ENCODE results near the gene YLPM1.
"Not testable (repeated sequence)": the region's sequence is repeated elsewhere in the genome, so short reads cannot be mapped to it uniquely, and the experiment has no call there.

Gene YLPM1

GRCh38 chr14:74762917-74763802 lies at the start of gene YLPM1:
TSS of gene YLPM1 (plus strand) at chr14:74763316. CDS start at chr14:74763490, 174 bp downstream.
- DNase-seq (ENCODE audit: low read depth): peak; percentile 85

- DNase-seq (ENCODE audit: low read depth): no peak
Observed at GRCh38 chr14:74713395-74713735, 49.8 kb upstream of the YLPM1 start.

- DNase-seq (ENCODE audit: low read depth): no peak
Observed at GRCh38 chr14:74720526-74720925, 42.6 kb upstream of the YLPM1 start.

- DNase-seq (ENCODE audit: low read depth): no peak
Observed at GRCh38 chr14:74723134-74723533, 40.0 kb upstream of the YLPM1 start.

GRCh38 chr14:74732387-74732786 lies 30.7 kb upstream of the YLPM1 start:
- DNase-seq (ENCODE audit: low read depth): no peak

GRCh38 chr14:74733221-74733620 lies 29.9 kb upstream of the YLPM1 start:
- no peak for DNase-seq (ENCODE audit: low read depth)

GRCh38 chr14:74735125-74735524 lies 28.0 kb upstream of the YLPM1 start:
- no peak for DNase-seq (ENCODE audit: low read depth)

- no peak for DNase-seq (ENCODE audit: low read depth)
Observed at GRCh38 chr14:74737753-74738325, 25.3 kb upstream of the YLPM1 start.

GRCh38 chr14:74739293-74740030 lies 23.7 kb upstream of the YLPM1 start:
- DNase-seq (ENCODE audit: low read depth): no peak

GRCh38 chr14:74747237-74747636 lies 15.9 kb upstream of the YLPM1 start:
- DNase-seq (ENCODE audit: low read depth): no peak

- no peak for DNase-seq (ENCODE audit: low read depth)
Observed at GRCh38 chr14:74754157-74754556, 9.0 kb upstream of the YLPM1 start.

GRCh38 chr14:74754899-74755298 lies 8.2 kb upstream of the YLPM1 start:
- DNase-seq (ENCODE audit: low read depth): no peak

- DNase-seq (ENCODE audit: low read depth): no peak
Observed at GRCh38 chr14:74756326-74756725, 6.8 kb upstream of the YLPM1 start.

- not testable (repeated sequence) for DNase-seq (ENCODE audit: low read depth)
Observed at GRCh38 chr14:74758505-74758904, 4.6 kb upstream of the YLPM1 start.

- no peak for DNase-seq (ENCODE audit: low read depth)
Observed at GRCh38 chr14:74763803-74764531, 851 bp downstream of the YLPM1 start.

GRCh38 chr14:74765721-74766120 lies 2.6 kb downstream of the YLPM1 start:
- DNase-seq (ENCODE audit: low read depth): no peak

- DNase-seq (ENCODE audit: low read depth): no peak
Observed at GRCh38 chr14:74771399-74771798, 8.3 kb downstream of the YLPM1 start.

GRCh38 chr14:74784634-74785033 lies 21.5 kb downstream of the YLPM1 start:
- no peak for DNase-seq (ENCODE audit: low read depth)

GRCh38 chr14:74785056-74785613 lies 22.0 kb downstream of the YLPM1 start:
- no peak for DNase-seq (ENCODE audit: low read depth)

- no peak for DNase-seq (ENCODE audit: low read depth)
Observed at GRCh38 chr14:74786796-74787315, 23.7 kb downstream of the YLPM1 start.

GRCh38 chr14:74792249-74793039 lies 29.3 kb downstream of the YLPM1 start:
- DNase-seq (ENCODE audit: low read depth): no peak
